ENCODE measurements around the gene PSME2.

The PSME2 gene

GRCh38 chr14:24119691-24120090 lies 26.7 kb downstream of the PSME2 start:
- Histone ChIP-seq H3K4me1 (ENCODE audit: control insufficient read depth, insufficient read depth, low read length) (no peaks in the 10 kb centered on the region), H3K36me3 (ENCODE audit: control insufficient read depth, insufficient read depth, low read length) (peaks cover 74% of the 10 kb centered on the region), H3K27me3 (ENCODE audit: control insufficient read depth, insufficient read depth, low read length) (no peaks in the 10 kb centered on the region), H3K9me3 (ENCODE audit: control insufficient read depth, insufficient read depth, low read length) (no peaks in the 10 kb centered on the region), H3K9ac (ENCODE audit: low read depth, low read length) (no peak overlapping the region), H3K4me3 (ENCODE audit: low read depth, low read length) (no peak overlapping the region), H3K27ac (ENCODE audit: low read depth, low read length) (no peak overlapping the region)

- Histone ChIP-seq H3K36me3 (ENCODE audit: control insufficient read depth, insufficient read depth, low read length) (peaks cover 53% of the 10 kb centered on the region), H3K9me3 (ENCODE audit: control insufficient read depth, insufficient read depth, low read length) (no peaks in the 10 kb centered on the region), H3K4me1 (ENCODE audit: control insufficient read depth, insufficient read depth, low read length) (no peaks in the 10 kb centered on the region), H3K27ac (ENCODE audit: low read depth, low read length) (no peak overlapping the region), H3K4me3 (ENCODE audit: low read depth, low read length) (no peak overlapping the region), H3K27me3 (ENCODE audit: control insufficient read depth, insufficient read depth, low read length) (no peaks in the 10 kb centered on the region), H3K9ac (ENCODE audit: low read depth, low read length) (no peak overlapping the region)
Observed at GRCh38 chr14:24117179-24117578, 29.2 kb downstream of the PSME2 start.

- Histone ChIP-seq H3K4me3 (ENCODE audit: low read depth, low read length) (peak overlapping the region; percentile 92), H3K4me1 (ENCODE audit: control insufficient read depth, insufficient read depth, low read length) (no peaks in the 10 kb centered on the region), H3K27me3 (ENCODE audit: control insufficient read depth, insufficient read depth, low read length) (no peaks in the 10 kb centered on the region), H3K9ac (ENCODE audit: low read depth, low read length) (no peak overlapping the region), H3K36me3 (ENCODE audit: control insufficient read depth, insufficient read depth, low read length) (peaks cover 45% of the 10 kb centered on the region), H3K9me3 (ENCODE audit: control insufficient read depth, insufficient read depth, low read length) (no peaks in the 10 kb centered on the region), H3K27ac (ENCODE audit: low read depth, low read length) (no peak overlapping the region)
Observed at GRCh38 chr14:24116128-24116814, 30.1 kb downstream of the PSME2 start.

GRCh38 chr14:24115422-24116127 lies 30.8 kb downstream of the PSME2 start:
- H3K9me3 ChIP-seq (ENCODE audit: control insufficient read depth, insufficient read depth, low read length) = no peaks in the 10 kb centered on the region
- peak overlapping the region; percentile 55 for H3K9ac ChIP-seq (ENCODE audit: low read depth, low read length)
- H3K4me3 ChIP-seq (ENCODE audit: low read depth, low read length) = peak overlapping the region; percentile 92
- H3K4me1 ChIP-seq (ENCODE audit: control insufficient read depth, insufficient read depth, low read length) = no peaks in the 10 kb centered on the region
- no peaks in the 10 kb centered on the region for H3K27me3 ChIP-seq (ENCODE audit: control insufficient read depth, insufficient read depth, low read length)
- peaks cover 38% of the 10 kb centered on the region for H3K36me3 ChIP-seq (ENCODE audit: control insufficient read depth, insufficient read depth, low read length)
- peak overlapping the region; percentile 73 for H3K27ac ChIP-seq (ENCODE audit: low read depth, low read length)

- no peaks in the 10 kb centered on the region for H3K9me3 ChIP-seq (ENCODE audit: control insufficient read depth, insufficient read depth, low read length)
- H3K36me3 ChIP-seq (ENCODE audit: control insufficient read depth, insufficient read depth, low read length) = peaks cover 34% of the 10 kb centered on the region
- peak within 1 kb of the TSS; percentile 92 for H3K4me3 ChIP-seq (ENCODE audit: low read depth, low read length)
- no peaks in the 10 kb centered on the region for H3K4me1 ChIP-seq (ENCODE audit: control insufficient read depth, insufficient read depth, low read length)
- H3K27me3 ChIP-seq (ENCODE audit: control insufficient read depth, insufficient read depth, low read length) = no peaks in the 10 kb centered on the region
- peak within 1 kb of the TSS; percentile 97 for H3K27ac ChIP-seq (ENCODE audit: low read depth, low read length)
- H3K9ac ChIP-seq (ENCODE audit: low read depth, low read length) = peak within 1 kb of the TSS; percentile 91
Observed at GRCh38 chr14:24114532-24115421, 31.6 kb downstream of the PSME2 start, which contains the start of the genes DCAF11 and NRL. DCAF11 (plus strand) TSS chr14:24114777; CDS start chr14:24115595, 818 bp downstream. NRL (minus strand) TSS chr14:24114949; CDS start chr14:24082848, 32,101 bp downstream.

GRCh38 chr14:24113801-24114531 lies 32.4 kb downstream of the PSME2 start:
- peak overlapping the region; percentile 97 for H3K27ac ChIP-seq (ENCODE audit: low read depth, low read length)
- H3K9ac ChIP-seq (ENCODE audit: low read depth, low read length) = peak overlapping the region; percentile 66
- H3K4me1 ChIP-seq (ENCODE audit: control insufficient read depth, insufficient read depth, low read length) = no peaks in the 10 kb centered on the region
- no peaks in the 10 kb centered on the region for H3K9me3 ChIP-seq (ENCODE audit: control insufficient read depth, insufficient read depth, low read length)
- no peaks in the 10 kb centered on the region for H3K27me3 ChIP-seq (ENCODE audit: control insufficient read depth, insufficient read depth, low read length)
- peaks cover 26% of the 10 kb centered on the region for H3K36me3 ChIP-seq (ENCODE audit: control insufficient read depth, insufficient read depth, low read length)
- peak overlapping the region; percentile 92 for H3K4me3 ChIP-seq (ENCODE audit: low read depth, low read length)

GRCh38 chr14:24113379-24113800 lies 33.0 kb downstream of the PSME2 start:
- Histone ChIP-seq H3K36me3 (ENCODE audit: control insufficient read depth, insufficient read depth, low read length) (peaks cover 20% of the 10 kb centered on the region), H3K27me3 (ENCODE audit: control insufficient read depth, insufficient read depth, low read length) (no peaks in the 10 kb centered on the region), H3K27ac (ENCODE audit: low read depth, low read length) (peak overlapping the region; percentile 97)

GRCh38 chr14:24110523-24110922 lies 35.9 kb downstream of the PSME2 start:
- Histone ChIP-seq H3K9me3 (ENCODE audit: control insufficient read depth, insufficient read depth, low read length) (no peaks in the 10 kb centered on the region), H3K27me3 (ENCODE audit: control insufficient read depth, insufficient read depth, low read length) (no peaks in the 10 kb centered on the region), H3K36me3 (ENCODE audit: control insufficient read depth, insufficient read depth, low read length) (no peaks in the 10 kb centered on the region), H3K27ac (ENCODE audit: low read depth, low read length) (no peak overlapping the region), H3K9ac (ENCODE audit: low read depth, low read length) (no peak overlapping the region), H3K4me1 (ENCODE audit: control insufficient read depth, insufficient read depth, low read length) (no peaks in the 10 kb centered on the region), H3K4me3 (ENCODE audit: low read depth, low read length) (no peak overlapping the region)

More at GRCh38 chr14:24113379-24113800, 33.0 kb downstream of the PSME2 start:
- Histone ChIP-seq H3K9ac (ENCODE audit: low read depth, low read length) (peak overlapping the region; percentile 66), H3K4me1 (ENCODE audit: control insufficient read depth, insufficient read depth, low read length) (no peaks in the 10 kb centered on the region), H3K4me3 (ENCODE audit: low read depth, low read length) (peak overlapping the region; percentile 92), H3K9me3 (ENCODE audit: control insufficient read depth, insufficient read depth, low read length) (no peaks in the 10 kb centered on the region)

- Histone ChIP-seq H3K4me1 (ENCODE audit: control insufficient read depth, insufficient read depth, low read length) (no peaks in the 10 kb centered on the region), H3K9me3 (ENCODE audit: control insufficient read depth, insufficient read depth, low read length) (no peaks in the 10 kb centered on the region), H3K36me3 (ENCODE audit: control insufficient read depth, insufficient read depth, low read length) (no peaks in the 10 kb centered on the region), H3K27me3 (ENCODE audit: control insufficient read depth, insufficient read depth, low read length) (no peaks in the 10 kb centered on the region), H3K4me3 (ENCODE audit: low read depth, low read length) (no peak overlapping the region), H3K9ac (ENCODE audit: low read depth, low read length) (no peak overlapping the region), H3K27ac (ENCODE audit: low read depth, low read length) (no peak overlapping the region)
Observed at GRCh38 chr14:24110060-24110459, 36.4 kb downstream of the PSME2 start.

GRCh38 chr14:24108336-24108874 lies 38.0 kb downstream of the PSME2 start:
- Histone ChIP-seq H3K9ac (ENCODE audit: low read depth, low read length) (no peak overlapping the region), H3K9me3 (ENCODE audit: control insufficient read depth, insufficient read depth, low read length) (no peaks in the 10 kb centered on the region; the same call in 1 of the 2 replicates), H3K36me3 (ENCODE audit: control insufficient read depth, insufficient read depth, low read length) (peaks cover 8% of the 10 kb centered on the region), H3K27ac (ENCODE audit: low read depth, low read length) (no peak overlapping the region), H3K4me1 (ENCODE audit: control insufficient read depth, insufficient read depth, low read length) (no peaks in the 10 kb centered on the region), H3K4me3 (ENCODE audit: low read depth, low read length) (no peak overlapping the region), H3K27me3 (ENCODE audit: control insufficient read depth, insufficient read depth, low read length) (no peaks in the 10 kb centered on the region)
